ENCODE results near the gene CENPA.

DNA sequence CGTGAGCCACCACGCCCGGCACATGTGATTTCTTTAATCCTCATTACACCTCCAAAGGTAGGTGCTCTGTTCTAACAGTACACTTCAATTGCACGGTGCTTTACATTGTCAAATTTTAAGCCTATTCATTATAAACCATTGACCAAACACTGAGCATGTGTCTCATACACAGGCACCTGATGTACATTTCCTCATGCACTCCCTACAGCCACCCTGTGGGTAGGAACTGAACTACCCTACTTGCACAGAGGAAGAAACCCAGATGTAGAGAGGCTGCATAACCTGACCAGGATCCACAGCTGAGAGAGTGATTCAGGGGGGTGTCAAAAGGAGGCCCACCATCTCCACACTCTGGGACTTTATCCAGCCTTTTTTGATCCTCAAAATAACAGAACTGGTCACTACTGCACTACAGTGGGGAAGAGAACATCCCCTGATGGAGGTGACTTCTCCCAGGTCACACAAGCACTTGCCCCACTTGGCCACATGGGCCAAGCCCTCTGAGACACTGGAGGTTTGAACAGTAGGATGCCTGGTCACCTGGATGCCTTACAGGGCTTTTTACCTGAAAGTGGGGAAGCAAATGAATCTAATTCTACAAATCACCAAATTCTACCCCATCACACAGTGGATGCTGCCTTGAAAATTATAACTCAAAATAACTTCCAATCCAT, 55.2 kb downstream of the CENPA start:
- TF ChIP-seq, protein P1, sequence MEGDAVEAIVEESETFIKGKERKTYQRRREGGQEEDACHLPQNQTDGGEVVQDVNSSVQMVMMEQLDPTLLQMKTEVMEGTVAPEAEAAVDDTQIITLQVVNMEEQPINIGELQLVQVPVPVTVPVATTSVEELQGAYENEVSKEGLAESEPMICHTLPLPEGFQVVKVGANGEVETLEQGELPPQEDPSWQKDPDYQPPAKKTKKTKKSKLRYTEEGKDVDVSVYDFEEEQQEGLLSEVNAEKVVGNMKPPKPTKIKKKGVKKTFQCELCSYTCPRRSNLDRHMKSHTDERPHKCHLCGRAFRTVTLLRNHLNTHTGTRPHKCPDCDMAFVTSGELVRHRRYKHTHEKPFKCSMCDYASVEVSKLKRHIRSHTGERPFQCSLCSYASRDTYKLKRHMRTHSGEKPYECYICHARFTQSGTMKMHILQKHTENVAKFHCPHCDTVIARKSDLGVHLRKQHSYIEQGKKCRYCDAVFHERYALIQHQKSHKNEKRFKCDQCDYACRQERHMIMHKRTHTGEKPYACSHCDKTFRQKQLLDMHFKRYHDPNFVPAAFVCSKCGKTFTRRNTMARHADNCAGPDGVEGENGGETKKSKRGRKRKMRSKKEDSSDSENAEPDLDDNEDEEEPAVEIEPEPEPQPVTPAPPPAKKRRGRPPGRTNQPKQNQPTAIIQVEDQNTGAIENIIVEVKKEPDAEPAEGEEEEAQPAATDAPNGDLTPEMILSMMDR (IDR thresholded peaks at IDR 0.05): no peak
- no peak for TF ChIP-seq POLR2A (IDR thresholded peaks at IDR 0.05)
